NCI-H2196 (cell line): Measurements from ENCODE around the gene MRPL50.

Experiments
- DNase-seq: peaks from one replicate; lab custom pipeline; 2025; ENCODE audit not compliant: unreplicated experiment; lab: John Stamatoyannopoulos, UW

The MRPL50 gene

GRCh38 chr9:101398068-101398929, at the start of gene MRPL50, which contains the start of gene ZNF189:
Gene MRPL50, minus strand, starts transcription at chr9:101398618. Its CDS starts 26 bp downstream, at chr9:101398592.
Gene ZNF189, plus strand, starts transcription at chr9:101398851. Its CDS starts 306 bp downstream, at chr9:101399157.
- peak; percentile 96 for DNase-seq

- no peak for DNase-seq
These were observed 48.3 kb upstream of the MRPL50 start for GRCh38 chr9:101446732-101447131.

- no peak for DNase-seq
These were observed 47.1 kb upstream of the MRPL50 start for GRCh38 chr9:101445353-101446029.

DNA sequence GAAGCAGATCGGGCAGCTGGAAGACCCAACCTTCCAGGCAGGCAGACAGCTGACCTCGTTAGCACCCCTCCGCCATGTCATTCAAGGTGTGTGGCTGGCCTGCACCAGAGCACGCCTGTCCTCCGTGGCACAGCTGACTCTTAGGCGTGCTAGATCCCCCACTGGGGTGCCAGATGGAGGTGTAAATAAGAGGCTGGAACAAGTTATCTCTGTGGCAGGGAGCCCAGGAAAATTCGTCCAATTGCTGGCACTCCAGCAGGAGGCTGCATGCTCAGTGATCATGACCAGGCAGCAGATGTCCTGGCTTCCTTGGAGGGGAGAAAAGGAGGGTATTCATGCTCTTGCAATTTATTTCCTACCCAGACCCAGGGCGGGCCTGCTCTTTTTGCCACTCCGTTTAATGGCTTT, 45.0 kb upstream of the MRPL50 start:
- peak; percentile 24 for DNase-seq

GRCh38 chr9:101442736-101443135, 44.3 kb upstream of the MRPL50 start:
- DNase-seq, result no peak

- DNase-seq, result no peak
These were observed 43.9 kb upstream of the MRPL50 start for GRCh38 chr9:101442318-101442717.

DNA sequence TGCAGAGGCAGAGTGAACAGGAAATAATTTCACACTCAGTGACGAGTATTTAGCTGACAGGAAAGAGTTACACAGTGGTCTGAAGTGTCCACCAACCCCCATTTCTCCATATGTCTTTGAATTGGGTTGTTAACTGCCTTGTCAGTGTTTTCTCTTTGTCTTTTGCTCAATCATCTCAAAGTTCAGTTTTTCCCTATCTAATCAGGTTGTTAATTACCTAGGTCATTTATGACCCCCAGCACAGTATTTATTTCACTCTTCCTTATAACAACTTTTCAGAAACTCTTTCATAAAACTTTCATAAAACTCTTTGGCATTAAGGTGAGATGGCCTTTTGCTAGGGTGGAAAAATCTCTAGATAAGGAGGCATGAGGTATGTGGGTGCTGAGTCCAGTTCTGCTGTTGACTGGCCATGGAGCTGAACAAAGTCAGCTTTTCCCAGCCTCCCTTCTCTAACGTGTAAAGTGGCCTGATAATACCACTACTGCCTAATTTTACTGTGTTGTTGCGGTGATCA, 42.4 kb upstream of the MRPL50 start:
- DNase-seq, result no peak

DNA sequence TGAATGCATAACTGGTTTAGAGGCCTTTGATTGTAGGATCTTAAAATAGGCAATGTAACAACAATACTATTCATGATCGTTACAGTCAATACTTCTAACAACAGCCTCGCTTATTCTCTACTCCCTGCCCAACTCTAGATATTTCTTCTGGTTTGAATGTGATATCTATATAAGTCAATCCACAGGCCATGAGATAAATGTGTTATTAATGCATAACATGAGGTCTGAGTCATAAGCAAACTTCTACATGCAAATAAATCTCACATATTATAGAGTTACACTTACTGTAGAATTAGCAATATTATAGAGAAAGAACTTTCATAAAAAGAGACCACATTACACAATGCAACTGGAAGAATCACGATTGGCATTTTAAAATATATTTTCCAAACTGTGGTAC, 40.1 kb upstream of the MRPL50 start:
- DNase-seq, result no peak

DNA sequence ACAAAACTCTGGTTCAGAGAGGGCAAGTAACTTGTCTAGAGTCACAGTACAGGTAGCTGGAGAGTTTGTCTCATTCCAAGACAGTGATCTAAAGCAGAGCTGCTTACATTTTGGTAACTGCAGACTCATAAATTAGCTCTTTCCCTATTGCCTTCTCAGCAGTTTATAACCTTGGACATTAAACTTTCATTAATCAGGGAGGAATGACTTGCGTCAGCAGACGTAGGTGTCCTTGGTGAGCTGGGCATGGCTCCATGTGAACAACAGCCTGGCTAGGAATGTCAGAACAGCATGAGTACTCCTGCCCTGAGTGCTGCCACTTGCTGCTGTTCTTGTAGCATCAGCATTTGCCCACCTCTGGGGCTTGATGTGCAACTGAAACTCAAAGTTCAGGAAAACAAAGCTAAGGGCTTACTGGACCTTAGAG, 39.4 kb upstream of the MRPL50 start:
- DNase-seq, result no peak

GRCh38 chr9:101435601-101436079, 37.2 kb upstream of the MRPL50 start, which contains the start of gene ALDOB:
Gene ALDOB, minus strand, starts transcription at chr9:101435774. Its CDS starts 4,887 bp downstream, at chr9:101430887.
- no peak for DNase-seq

GRCh38 chr9:101434998-101435397, 36.6 kb upstream of the MRPL50 start:
- DNase-seq, result no peak

DNA sequence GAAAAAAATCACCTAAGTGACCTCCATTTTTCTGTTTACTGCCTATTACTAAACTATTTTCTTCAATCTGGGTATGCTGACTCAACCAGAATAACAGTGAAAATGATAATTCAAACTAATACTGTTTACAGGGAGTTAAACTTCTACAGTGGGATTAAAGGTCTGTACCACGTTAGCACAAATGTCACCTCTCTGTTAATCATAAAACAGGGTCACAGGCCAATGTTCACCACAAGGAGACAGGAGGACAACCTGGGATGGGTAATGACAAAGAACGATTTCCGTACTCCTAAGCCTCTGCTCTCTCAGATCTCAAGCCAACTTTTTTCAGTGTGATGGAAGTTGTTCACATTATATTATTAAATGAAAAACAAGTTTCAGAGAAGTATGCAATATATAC, 34.8 kb upstream of the MRPL50 start:
- no peak for DNase-seq

DNA sequence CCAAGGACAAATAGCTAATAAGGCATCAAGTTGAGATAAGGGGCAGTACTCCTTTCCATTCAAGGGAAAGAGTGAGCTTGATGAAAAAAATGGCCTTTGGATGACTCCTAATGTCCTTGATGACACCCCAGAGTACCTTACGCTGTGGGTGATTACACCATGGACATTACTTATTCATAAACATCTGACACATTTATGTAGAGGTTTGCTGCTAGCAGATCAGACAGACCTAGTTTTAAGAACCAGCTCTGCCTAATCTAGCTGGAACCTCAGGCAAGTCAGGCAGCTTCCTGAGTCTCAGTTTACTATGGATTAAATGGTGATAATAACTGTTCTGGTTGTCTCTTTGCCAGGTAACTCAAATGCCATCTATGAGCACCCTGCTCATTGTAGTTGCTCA, 34.3 kb upstream of the MRPL50 start:
- DNase-seq, result no peak

- no peak for DNase-seq
These were observed 33.8 kb upstream of the MRPL50 start for GRCh38 chr9:101432171-101432570.

- DNase-seq, result no peak
These were observed 31.3 kb upstream of the MRPL50 start for GRCh38 chr9:101429736-101430135.

DNA sequence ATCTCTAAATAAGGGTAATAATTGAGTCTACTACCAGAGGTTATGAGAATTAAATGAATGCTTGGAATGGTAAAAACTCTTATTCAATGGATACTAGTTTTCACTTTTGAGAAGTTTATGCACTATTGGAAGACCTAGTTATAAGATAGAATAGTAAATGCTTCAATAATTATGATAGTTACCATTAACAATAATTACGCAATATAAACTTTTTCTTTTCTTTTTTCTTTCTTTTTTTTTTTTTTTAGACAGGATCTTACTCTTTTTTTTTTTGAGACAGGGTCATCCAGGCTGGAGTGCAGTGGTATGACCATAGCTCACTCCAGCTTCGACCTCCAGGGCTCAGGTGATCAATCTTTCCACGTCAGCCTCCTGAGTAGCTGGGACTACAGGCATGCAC, 30.5 kb upstream of the MRPL50 start:
- no peak for DNase-seq

DNA sequence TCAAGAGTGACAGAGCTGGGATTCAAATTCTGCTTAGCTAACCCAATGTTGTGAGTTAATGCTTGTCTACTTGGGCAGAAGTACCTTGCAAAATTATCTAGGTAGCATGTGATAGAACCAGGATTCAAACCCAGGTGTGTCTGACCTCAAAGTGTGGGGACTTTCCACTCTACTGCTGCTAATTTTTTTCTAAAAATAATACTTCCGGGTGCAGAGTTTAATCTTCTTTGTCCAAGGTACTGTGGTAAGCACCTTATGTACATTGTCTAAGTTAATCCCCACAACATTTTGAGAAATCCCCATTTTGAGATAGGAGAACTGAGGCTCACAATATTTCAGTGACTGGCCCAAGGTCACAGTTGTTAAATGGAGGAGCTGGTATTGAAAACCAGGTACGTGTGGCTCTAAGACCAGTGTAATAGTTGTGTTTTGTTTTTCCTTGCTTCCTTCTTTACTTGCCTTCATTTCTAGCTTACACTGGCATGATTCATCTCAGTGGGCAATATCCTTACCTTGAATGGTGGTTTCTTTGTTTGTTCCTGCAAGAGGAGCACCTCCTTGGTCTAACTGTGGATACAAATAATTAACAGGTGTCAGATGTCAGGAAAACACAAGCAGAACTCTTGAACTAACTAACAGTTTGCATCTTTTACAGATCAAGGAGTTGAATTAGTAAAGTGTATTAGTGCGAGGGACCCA, 29.7 kb upstream of the MRPL50 start:
- DNase-seq, result no peak

- DNase-seq, result no peak
These were observed 28.9 kb upstream of the MRPL50 start for GRCh38 chr9:101427358-101427757.

DNA sequence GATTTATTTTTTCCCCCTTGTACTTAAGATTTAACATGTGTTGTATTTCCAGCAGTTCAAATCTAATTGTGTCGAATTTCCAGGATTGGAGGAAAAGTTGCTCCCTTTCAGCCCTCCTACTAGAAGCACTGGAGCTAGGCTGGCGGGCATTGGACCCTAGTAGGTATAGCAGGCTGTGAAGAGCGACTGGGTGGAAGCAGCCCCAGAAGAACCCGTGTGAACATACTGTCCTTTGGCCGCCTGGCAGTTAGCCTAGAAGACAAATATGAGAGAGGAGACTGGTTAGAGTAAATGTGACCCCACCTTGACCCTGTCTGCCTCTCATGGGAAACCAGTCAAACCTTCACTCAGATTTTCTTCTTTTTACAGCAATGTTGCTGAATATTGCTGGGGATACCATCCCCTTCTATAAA, 23.2 kb upstream of the MRPL50 start:
- no peak for DNase-seq

- no peak for DNase-seq
These were observed 21.4 kb upstream of the MRPL50 start for GRCh38 chr9:101419863-101420262.
